Measurements from ENCODE around the gene TUBGCP3. TPM values are rescaled to one million over a fixed set of nuclear protein-coding genes. Genes with fewer than 3 reads are reported as not detected.
A peak's percentile ranks its signal among the peaks of the same experiment; 100 is the strongest.

Gene TUBGCP3
- total RNA-seq, 2 experiments from 2014 or later, result 30.6 to 31.3 TPM

DNA sequence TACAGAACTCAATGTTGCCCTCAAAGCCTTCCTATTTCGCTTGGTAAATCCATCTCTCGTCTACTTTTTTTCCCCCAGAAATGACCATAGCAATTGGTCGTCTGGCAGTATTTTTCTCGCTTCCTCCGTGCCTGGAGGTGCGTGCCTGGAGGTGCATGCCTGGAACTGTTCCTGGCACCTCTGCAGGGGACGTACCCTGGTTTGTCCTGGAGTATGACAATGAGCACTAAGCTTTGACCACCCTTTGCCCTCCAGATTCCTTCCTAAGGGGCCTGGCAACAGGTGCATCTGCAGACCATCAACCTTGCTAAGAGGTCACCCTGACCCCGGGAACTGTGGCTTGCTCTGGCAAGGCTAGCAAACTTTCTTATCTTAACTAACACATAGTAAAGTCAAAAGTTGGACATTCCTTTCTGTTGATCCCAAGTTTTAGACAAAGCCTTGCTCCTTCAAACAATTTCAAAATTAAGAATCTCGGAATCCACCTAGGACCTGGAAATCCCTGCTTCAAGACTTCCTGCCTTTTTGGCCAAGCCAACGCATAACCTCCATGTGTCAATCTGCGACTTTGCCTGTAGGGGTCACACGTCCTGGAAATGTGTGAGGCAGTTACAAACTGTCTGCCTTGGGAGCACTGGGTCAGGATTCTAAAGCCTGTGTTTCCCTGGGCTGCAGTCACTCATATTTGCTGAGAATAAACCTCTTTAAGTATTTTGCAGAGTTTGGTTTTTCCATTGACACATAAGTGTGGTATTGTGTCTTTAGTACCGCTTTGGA is 28.8 kb upstream of the TUBGCP3 start:
- Mint-ChIP-seq H3K4me3 (no peak overlapping the region), H3K27me3 (peaks cover 19% of the 10 kb centered on the region), H3K9me3 (no peaks in the 10 kb centered on the region), H3K36me3 (ENCODE audit: low read depth) (no peaks in the 10 kb centered on the region), H3K27ac (no peak overlapping the region), H3K4me1 (ENCODE audit: low read depth) (no peaks in the 10 kb centered on the region)
- Histone ChIP-seq H3K27me3 (ENCODE audit: control insufficient read depth in 1 of 2, insufficient read depth in 2 of 2, low read length in 2 of 2) (no peaks in the 10 kb centered on the region), H3K27ac (ENCODE audit: low read depth in 1 of 2, low read length in 2 of 2) (no peak overlapping the region), H3K4me3 (ENCODE audit: low read length) (no peak overlapping the region), H3K36me3 (ENCODE audit: insufficient read depth, low read length) (no peaks in the 10 kb centered on the region), H3K4me1 (ENCODE audit: insufficient read depth, low read length) (no peaks in the 10 kb centered on the region), H3K9me3 (ENCODE audit: control insufficient read depth in 1 of 2, insufficient read depth in 1 of 2, low read length in 2 of 2) (no peaks in the 10 kb centered on the region)
- TF ChIP-seq, protein P1, sequence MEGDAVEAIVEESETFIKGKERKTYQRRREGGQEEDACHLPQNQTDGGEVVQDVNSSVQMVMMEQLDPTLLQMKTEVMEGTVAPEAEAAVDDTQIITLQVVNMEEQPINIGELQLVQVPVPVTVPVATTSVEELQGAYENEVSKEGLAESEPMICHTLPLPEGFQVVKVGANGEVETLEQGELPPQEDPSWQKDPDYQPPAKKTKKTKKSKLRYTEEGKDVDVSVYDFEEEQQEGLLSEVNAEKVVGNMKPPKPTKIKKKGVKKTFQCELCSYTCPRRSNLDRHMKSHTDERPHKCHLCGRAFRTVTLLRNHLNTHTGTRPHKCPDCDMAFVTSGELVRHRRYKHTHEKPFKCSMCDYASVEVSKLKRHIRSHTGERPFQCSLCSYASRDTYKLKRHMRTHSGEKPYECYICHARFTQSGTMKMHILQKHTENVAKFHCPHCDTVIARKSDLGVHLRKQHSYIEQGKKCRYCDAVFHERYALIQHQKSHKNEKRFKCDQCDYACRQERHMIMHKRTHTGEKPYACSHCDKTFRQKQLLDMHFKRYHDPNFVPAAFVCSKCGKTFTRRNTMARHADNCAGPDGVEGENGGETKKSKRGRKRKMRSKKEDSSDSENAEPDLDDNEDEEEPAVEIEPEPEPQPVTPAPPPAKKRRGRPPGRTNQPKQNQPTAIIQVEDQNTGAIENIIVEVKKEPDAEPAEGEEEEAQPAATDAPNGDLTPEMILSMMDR (IDR thresholded peaks at IDR 0.05), result peak; percentile 50
- intact Hi-C loops (cut with DNase I, micrococcal nuclease), result loop anchor here in 1 of 2 experiments (1.0 kb wide), 1 partner anchor 17 kb away; no protein-coding TSS in a partner anchor
- ChIA-PET CTCF (no interaction called here), POLR2A (no interaction called here)
- DNase-seq (peak in 5 of 14 experiments; percentile 9 to 48 (median 21)), ATAC-seq (ENCODE audit: poor library complexity) (peak; percentile 39)

DNA sequence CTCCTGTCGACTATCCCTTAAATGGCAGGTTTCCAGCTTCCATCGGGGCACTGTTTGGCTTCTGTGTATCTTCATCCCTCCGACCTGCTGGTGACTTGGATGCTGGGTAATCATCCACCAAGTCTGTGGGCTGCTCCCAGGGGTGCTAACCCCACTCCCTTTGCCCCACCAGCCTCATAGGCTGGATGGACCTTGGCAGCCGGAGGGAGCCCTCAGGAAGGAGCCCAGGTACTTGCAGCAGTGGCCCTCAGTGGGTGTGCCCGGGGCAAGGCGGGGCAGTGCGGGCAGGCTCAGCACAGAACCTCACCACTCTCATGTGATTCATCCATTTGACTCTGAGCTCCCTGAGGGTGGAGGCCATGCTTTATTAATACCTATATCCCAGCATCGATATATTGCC is 27.4 kb upstream of the TUBGCP3 start:
- H3K27me3 Mint-ChIP-seq, result peaks cover 24% of the 10 kb centered on the region
- H3K9me3 ChIP-seq (ENCODE audit: control insufficient read depth in 1 of 2, insufficient read depth in 1 of 2, low read length in 2 of 2), result no peaks in the 10 kb centered on the region
- H3K36me3 ChIP-seq (ENCODE audit: insufficient read depth, low read length), result no peaks in the 10 kb centered on the region
- no peaks in the 10 kb centered on the region for H3K4me1 Mint-ChIP-seq (ENCODE audit: low read depth)
- H3K4me3 Mint-ChIP-seq, result no peak overlapping the region
- CTCF ChIA-PET, result interaction anchor here (0.5 kb wide), 1 partner anchor 321 kb away, joined by 3 read pairs; no protein-coding TSS in a partner anchor
- TF ChIP-seq, protein P1 (IDR thresholded peaks at IDR 0.05), result no peak
- H3K27me3 ChIP-seq (ENCODE audit: control insufficient read depth in 1 of 2, insufficient read depth in 2 of 2, low read length in 2 of 2), result no peaks in the 10 kb centered on the region
- no peak overlapping the region for H3K4me3 ChIP-seq (ENCODE audit: low read length)
- DNase-seq (no peak), ATAC-seq (ENCODE audit: poor library complexity) (no peak)
- no peak overlapping the region for H3K27ac ChIP-seq (ENCODE audit: low read depth in 1 of 2, low read length in 2 of 2)
- H3K9me3 Mint-ChIP-seq, result no peaks in the 10 kb centered on the region
- H3K27ac Mint-ChIP-seq, result no peak overlapping the region
- intact Hi-C loops (cut with DNase I, micrococcal nuclease), result no loop called here
- no peaks in the 10 kb centered on the region for H3K36me3 Mint-ChIP-seq (ENCODE audit: low read depth)
- no peaks in the 10 kb centered on the region for H3K4me1 ChIP-seq (ENCODE audit: insufficient read depth, low read length)
- POLR2A ChIA-PET, result no interaction called here

DNA sequence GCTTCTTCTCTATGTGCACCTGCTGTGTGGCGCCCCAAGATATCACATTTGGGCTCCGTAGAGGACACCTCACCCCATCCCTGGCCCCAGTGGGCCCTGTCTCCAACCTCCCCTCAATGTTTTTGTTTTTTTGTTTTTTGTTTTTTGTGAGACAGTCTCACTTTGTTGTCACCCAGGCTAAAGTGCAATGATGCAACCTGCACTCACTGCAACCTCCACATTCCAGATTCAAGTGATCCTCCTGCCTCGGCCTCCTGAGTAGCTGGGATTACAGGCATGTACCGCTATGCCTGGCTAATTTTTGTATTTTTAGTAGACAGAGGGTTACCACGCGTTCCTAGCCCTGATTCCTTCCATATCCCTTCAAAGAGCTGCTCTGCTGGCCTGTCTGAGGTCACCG is 26.9 kb upstream of the TUBGCP3 start:
- Histone ChIP-seq H3K36me3 (ENCODE audit: insufficient read depth, low read length) (no peaks in the 10 kb centered on the region), H3K27me3 (ENCODE audit: control insufficient read depth in 1 of 2, insufficient read depth in 2 of 2, low read length in 2 of 2) (no peaks in the 10 kb centered on the region), H3K27ac (ENCODE audit: low read depth in 1 of 2, low read length in 2 of 2) (no peak overlapping the region), H3K4me1 (ENCODE audit: insufficient read depth, low read length) (no peaks in the 10 kb centered on the region), H3K4me3 (ENCODE audit: low read length) (no peak overlapping the region), H3K9me3 (ENCODE audit: control insufficient read depth in 1 of 2, insufficient read depth in 1 of 2, low read length in 2 of 2) (no peaks in the 10 kb centered on the region)
- CTCF ChIA-PET, result no interaction called here
- H3K36me3 Mint-ChIP-seq (ENCODE audit: low read depth), result no peaks in the 10 kb centered on the region
- POLR2A ChIA-PET, result no interaction called here
- H3K27ac Mint-ChIP-seq, result no peak overlapping the region
- TF ChIP-seq, protein P1 (IDR thresholded peaks at IDR 0.05), result no peak
- H3K4me1 Mint-ChIP-seq (ENCODE audit: low read depth), result no peaks in the 10 kb centered on the region
- peaks cover 29% of the 10 kb centered on the region for H3K27me3 Mint-ChIP-seq
- intact Hi-C loops (cut with DNase I, micrococcal nuclease), result no loop called here
- ATAC-seq (ENCODE audit: poor library complexity), result no peak
- DNase-seq, result no peak
- no peaks in the 10 kb centered on the region for H3K9me3 Mint-ChIP-seq
- no peak overlapping the region for H3K4me3 Mint-ChIP-seq
